ENCODE data around the gene TRAF6.
A peak's percentile ranks its signal among the peaks of the same experiment; 100 is the strongest.

TRAF6 gene

GRCh38 chr11:36458129-36458915 lies 51.8 kb downstream of the TRAF6 start:
- DNase-seq (ENCODE audit: low spot score): no peak

DNA sequence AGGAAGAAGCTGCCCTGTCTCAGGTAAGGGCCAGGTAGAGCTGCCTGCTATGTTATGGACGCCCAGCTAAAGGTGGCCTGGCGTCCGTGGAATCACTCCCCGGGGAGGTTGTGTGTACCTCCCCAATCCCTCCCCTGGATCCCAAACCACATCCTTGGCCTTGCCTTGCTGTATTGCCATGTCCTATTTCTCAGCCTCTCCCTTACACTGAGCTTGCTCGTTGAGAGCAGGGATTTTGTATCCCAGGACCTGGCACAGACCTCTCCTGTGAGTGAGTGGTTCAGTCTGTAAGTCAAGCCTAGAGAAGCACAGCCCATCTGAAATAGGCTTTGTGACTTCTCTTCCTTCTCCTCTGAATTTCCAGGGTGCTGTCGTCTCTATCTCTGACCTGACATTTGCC lies 53.9 kb downstream of the TRAF6 start:
- DNase-seq (ENCODE audit: low spot score): no peak

- peak; percentile 59 for DNase-seq (ENCODE audit: low spot score)
These were observed 54.4 kb downstream of the TRAF6 start for GRCh38 chr11:36455658-36456111.

GRCh38 chr11:36454941-36455631 lies 55.0 kb downstream of the TRAF6 start:
- DNase-seq (ENCODE audit: low spot score): no peak

GRCh38 chr11:36454551-36454940 lies 55.5 kb downstream of the TRAF6 start:
- DNase-seq (ENCODE audit: low spot score): no peak

DNA sequence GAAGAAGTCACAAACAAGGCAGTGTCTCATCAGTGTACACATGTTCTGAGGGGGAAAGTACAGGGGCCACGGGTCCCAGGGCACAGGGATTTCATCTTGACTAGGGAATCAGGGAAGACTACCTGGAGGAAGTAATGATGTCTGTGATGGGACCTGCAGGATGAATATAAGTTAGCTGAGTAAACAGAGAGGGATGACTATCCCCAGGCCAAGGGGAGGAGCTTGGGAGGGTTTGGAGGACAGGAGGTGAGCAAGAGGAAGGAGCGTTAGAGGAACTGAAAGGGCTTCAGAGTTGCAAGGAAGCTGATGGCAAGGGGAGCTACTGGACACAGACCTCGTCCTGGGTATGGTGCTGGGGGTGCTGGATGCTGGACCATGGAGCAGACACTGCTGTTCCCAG lies 56.4 kb downstream of the TRAF6 start:
- DNase-seq (ENCODE audit: low spot score): no peak

- DNase-seq (ENCODE audit: low spot score): no peak
These were observed 57.1 kb downstream of the TRAF6 start for GRCh38 chr11:36452961-36453360.

DNA sequence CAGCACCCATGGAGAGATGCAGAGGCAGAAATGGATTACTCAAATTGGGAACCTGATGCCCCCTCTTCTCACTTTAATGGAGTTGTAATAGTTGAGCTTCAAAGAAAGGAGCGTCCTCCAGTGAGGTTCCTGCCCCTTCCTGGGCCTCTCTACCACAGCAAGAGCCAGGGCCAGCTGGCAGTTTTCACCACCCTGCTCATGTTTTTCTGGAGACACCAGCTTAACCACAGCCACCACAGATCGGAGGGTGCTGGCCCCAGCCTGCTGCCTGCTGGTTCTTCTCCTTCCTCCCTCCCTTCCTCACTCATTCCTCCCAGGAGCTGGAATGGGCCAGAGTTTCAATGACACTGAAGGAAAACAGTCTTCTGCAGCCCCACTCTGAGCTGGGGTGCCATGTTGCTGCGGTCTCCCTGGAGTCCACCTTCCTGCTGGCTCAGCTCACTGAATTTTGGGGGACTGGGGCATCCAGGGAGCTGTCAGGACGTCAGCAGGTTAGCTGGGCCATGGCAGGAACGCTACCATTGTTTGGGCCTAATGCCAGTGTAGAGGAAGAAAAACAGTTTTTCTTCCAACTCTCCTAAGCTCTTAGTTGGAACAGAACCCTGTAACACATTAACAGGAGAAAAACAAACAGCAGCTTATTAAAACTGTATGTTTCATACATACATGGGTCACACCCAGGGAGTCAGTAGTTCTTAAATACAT lies 57.7 kb downstream of the TRAF6 start:
- DNase-seq (ENCODE audit: low spot score): no peak

GRCh38 chr11:36451681-36452080 lies 58.4 kb downstream of the TRAF6 start:
- no peak for DNase-seq (ENCODE audit: low spot score)

- DNase-seq (ENCODE audit: low spot score): no peak
These were observed 59.0 kb downstream of the TRAF6 start for GRCh38 chr11:36451045-36451444.

DNA sequence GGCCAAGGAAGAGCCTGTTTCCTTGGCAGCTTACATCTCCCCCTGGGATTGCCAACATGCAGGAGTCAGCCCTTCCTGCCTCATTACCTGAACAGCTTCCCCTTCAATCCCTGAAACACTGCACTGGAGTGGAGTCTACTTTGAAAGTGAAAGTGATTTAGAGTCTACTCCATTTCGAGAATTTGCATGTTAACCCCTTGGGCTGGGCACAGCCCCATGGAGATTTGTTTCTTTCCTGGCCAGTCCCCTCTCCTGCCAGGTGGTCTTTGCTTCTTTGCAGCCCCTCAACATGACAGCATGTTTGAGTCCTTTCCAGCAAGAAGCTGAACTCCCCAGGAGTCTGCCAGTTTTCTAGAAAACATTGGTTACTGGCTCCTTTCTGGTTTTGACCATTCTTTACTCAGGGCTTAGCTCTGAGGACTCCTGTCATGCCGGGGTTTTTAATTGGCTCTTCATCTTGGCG lies 59.9 kb downstream of the TRAF6 start:
- DNase-seq (ENCODE audit: low spot score): no peak

- no peak for DNase-seq (ENCODE audit: low spot score)
These were observed 60.4 kb downstream of the TRAF6 start for GRCh38 chr11:36449561-36450096.

DNA sequence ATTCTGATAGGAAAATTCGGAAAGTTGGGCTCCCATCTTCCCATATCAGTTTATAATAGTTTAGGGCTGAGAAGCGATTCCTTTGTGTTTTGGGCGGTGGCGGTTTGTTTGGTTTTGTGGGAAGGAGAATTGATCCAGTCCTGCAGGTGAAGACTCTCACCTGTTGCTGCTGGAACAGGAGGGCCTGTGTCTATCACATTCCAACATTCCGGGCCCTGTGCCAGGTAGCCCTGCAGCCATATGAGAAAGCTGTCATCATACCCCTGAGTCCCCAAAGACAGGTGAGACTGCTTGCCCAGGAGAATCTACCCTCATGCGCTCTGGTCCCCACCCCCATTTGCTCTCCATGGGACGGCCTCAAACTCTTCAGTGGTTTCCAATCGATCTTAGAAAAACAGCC lies 62.1 kb downstream of the TRAF6 start:
- peak; percentile 48 for DNase-seq (ENCODE audit: low spot score)

GRCh38 chr11:36447514-36447913 lies 62.6 kb downstream of the TRAF6 start:
- DNase-seq (ENCODE audit: low spot score): no peak

GRCh38 chr11:36446135-36446534 lies 63.9 kb downstream of the TRAF6 start:
- no peak for DNase-seq (ENCODE audit: low spot score)

DNA sequence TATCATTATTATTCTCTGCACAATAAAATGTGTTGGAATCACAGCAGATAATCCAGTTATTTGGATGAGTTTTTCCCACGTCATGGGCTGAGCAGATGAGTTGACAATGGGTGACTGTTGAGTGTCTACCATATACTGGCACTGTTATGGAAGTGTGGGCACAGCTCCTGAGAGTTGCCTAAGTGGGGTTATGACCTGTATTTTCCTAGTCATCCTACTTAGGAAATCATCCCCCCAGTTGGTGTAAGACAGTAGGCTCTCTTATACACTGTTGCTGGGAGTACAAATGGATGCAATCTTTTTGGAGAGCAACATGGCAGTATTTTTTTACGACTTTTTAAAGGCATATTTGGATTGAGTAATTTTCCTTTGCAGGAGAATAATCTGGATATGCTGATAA lies 66.4 kb downstream of the TRAF6 start:
- DNase-seq (ENCODE audit: low spot score): no peak

- DNase-seq (ENCODE audit: low spot score): no peak
These were observed 68.4 kb downstream of the TRAF6 start for GRCh38 chr11:36441610-36442208.

- DNase-seq (ENCODE audit: low spot score): no peak
These were observed 71.9 kb downstream of the TRAF6 start for GRCh38 chr11:36438126-36438525.

GRCh38 chr11:36437413-36437812 lies 72.7 kb downstream of the TRAF6 start:
- DNase-seq (ENCODE audit: low spot score): no peak
